Lower leg skin (tissue), 4 donors: ENCODE results near the gene BCAR1. TPM values are rescaled to one million over a fixed set of nuclear protein-coding genes. Genes with fewer than 3 reads are reported as not detected.

Source experiments
- DNase-seq, 2 donors: peaks; one replicate each; pipeline ENCODE4 v3.0.0-alpha.2; 2019; ENCODE audit warnings: low spot score in 2 of 2
- H3K4me3 ChIP-seq: fragments of 200-600 bp; sonication (generic); 2 replicates; pipeline ENCODE4 v1.5.1; 2017; ENCODE audit warnings: mild to moderate bottlenecking, low read depth; ENCODE audit not compliant: poor library complexity, severe bottlenecking
- POLR2A ChIP-seq, 2 donors: fragments of 450-650 bp; IDR thresholded peaks; one replicate each; pipeline ENCODE4 v1.6.1; 2016 to 2017; ENCODE audit warnings: antibody characterized with exemption in 2 of 2, mild to moderate bottlenecking in 1 of 2, moderate library complexity in 1 of 2
- WGBS, 2 donors: methylation state at CpG; one replicate each; pipeline ENCODE4 v1.1.5; 2018; 5-methylcytosine and 5-hydroxymethylcytosine counted together
- intact Hi-C: fragments of 100-400 bp; cut with DNase I; formaldehyde crosslinking; loops from one replicate; pipeline ENCODE4 v1.15.0; 2023; ENCODE audit warnings: low total_unique reads
- total RNA-seq, 4 donors: library from RNA; depleted of rRNA; stranded (reverse); fragments of >200 nt; gene quantifications; one replicate each; pipeline ENCODE4 v1.1.0, GENCODE V29; 2016
- TF ChIP-seq, protein P1 (sequence below), 3 donors: fragments of 450-650 bp; IDR thresholded peaks; one replicate each; pipeline ENCODE4 v1.5.1; 2016; ENCODE audit warnings: antibody characterized with exemption in 3 of 3, mild to moderate bottlenecking in 3 of 3, moderate library complexity in 2 of 3

The BCAR1 gene
- total RNA-seq, 4 donors from 2014 or later = 16.4 to 38.1 (median 28.8) TPM

DNA sequence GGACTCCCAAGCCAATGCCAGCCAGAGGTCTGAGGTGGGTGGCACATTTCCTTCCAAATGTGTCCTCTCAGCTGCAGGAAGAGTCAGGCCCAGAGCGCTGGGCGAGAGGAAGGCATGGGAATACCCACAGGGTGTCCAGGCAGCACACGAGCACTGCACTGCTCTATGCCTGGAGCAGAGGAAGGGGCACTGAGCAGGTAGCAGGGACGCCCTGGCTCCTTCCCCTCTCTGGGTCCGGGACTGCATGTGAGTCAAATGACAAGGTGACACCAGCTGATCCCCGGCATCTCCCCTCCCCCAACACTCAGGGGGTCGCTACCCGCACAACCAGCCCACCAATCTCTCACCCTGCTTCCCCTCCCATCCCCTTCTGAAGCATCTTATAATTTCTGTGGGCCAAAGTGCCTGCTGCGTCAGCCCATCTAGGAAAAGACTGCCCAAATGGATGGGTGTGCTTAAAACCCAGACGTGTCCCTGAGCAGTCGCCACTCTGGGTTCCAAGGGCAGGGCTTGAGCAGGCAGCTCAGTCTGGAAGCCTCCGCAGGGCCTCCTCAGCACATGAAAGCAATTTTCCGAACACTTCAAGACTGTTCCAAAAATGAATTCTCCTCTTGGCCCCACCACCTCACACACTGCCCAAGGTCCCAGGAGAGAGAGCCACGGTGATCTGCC lies 12.0 kb upstream of the BCAR1 start:
- TF ChIP-seq, protein P1, sequence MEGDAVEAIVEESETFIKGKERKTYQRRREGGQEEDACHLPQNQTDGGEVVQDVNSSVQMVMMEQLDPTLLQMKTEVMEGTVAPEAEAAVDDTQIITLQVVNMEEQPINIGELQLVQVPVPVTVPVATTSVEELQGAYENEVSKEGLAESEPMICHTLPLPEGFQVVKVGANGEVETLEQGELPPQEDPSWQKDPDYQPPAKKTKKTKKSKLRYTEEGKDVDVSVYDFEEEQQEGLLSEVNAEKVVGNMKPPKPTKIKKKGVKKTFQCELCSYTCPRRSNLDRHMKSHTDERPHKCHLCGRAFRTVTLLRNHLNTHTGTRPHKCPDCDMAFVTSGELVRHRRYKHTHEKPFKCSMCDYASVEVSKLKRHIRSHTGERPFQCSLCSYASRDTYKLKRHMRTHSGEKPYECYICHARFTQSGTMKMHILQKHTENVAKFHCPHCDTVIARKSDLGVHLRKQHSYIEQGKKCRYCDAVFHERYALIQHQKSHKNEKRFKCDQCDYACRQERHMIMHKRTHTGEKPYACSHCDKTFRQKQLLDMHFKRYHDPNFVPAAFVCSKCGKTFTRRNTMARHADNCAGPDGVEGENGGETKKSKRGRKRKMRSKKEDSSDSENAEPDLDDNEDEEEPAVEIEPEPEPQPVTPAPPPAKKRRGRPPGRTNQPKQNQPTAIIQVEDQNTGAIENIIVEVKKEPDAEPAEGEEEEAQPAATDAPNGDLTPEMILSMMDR (IDR thresholded peaks at IDR 0.05) = no peak
- no peak for TF ChIP-seq POLR2A (IDR thresholded peaks at IDR 0.05)
- 56 to 65% methylated on average over 13 to 14 of the region's 14 CpGs for WGBS, 2 donors
- intact Hi-C loops = no loop called here
- peak in 1 of 2 donors; percentile 84 for DNase-seq
- no peak overlapping the region for H3K4me3 ChIP-seq

DNA sequence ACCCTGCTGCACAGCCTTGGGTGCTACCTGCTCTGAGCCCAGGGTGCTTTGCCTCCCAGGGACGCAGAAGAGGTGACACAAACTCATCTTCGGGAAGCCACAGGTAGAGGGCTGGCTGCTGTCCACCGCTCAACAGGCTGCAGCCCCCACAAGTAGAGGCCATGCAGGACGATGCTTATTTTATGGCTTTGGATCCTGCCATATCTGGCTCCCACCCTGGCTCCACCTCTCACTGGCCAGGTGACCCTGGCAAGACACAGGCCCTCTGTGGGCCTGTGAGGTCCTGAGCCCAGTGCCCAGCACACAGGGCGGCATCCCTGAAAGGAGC lies 11.3 kb upstream of the BCAR1 start:
- intact Hi-C loops = no loop called here

DNA sequence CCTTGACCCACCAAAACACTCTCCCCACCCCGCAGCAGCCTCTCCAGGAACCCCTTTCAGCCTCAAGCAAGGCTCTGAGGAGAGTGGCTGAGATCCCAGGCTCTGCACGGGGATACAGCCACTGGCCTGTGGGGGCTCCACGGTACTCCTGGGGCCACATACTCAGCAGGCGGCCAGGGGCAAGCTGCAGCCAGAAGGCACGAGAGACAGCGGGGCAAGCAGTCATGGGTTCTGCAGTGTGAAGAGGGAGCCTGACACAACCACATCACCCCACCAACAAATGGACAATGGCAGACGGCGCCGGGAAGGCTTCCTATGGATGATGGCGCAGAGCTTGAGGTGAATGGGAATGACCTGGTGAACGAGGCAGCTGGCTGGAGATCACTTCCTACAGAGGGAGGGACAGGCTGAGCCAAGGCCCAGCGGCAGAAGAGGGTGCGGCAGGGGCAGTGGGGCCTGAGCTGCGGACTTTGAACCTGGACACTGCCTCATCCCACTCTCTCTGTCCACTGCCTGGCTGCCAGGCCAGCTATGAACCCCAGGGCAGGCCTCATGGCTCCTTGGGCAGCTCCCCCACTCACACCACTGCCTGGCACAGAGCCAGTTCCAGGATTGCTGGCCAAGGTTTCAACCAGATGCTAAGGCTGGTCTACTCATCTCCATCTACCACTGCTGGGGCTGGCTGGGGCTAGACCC lies 10.8 kb upstream of the BCAR1 start:
- 78 to 81% methylated on average over 12 to 14 of the region's 14 CpGs for WGBS, 2 donors
- no peak overlapping the region for H3K4me3 ChIP-seq
- intact Hi-C loops = no loop called here
- TF ChIP-seq, protein P1 (IDR thresholded peaks at IDR 0.05) = no peak
- TF ChIP-seq POLR2A (IDR thresholded peaks at IDR 0.05) = no peak
- DNase-seq = peak in 1 of 2 donors; percentile 90

More for the DNA sequence above, 11.3 kb upstream of the BCAR1 start:
- TF ChIP-seq POLR2A (IDR thresholded peaks at IDR 0.05) = no peak
- TF ChIP-seq, protein P1 (IDR thresholded peaks at IDR 0.05) = no peak
- no peak overlapping the region for H3K4me3 ChIP-seq
- no peak for DNase-seq
- 67 to 80% methylated on average over 4 to 5 of the region's 5 CpGs for WGBS, 2 donors

DNA sequence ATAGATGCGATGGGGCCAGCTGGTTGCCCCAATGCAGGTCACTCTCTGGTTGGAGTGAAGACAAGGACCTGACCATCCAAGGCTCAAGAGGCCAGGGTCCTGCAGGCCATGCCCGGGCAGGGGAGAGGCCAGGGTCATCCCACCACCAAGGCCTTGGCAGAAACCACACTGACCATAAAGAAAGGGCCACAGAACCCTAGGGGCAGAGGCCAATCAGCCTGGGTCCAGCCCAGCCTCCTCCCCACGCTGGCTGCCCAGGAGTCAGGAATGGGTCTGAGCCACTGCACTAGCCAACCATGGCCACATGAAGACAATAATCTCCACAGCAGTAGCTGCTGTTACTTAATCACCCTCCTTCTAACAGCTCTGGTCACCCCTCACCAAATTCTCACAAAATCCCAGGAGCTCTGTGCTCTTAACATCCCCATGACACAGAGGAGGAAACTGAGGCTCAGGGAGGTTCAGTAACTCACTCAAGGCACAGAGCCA lies 10.2 kb upstream of the BCAR1 start:
- TF ChIP-seq, protein P1 (IDR thresholded peaks at IDR 0.05) = no peak
- no peak for TF ChIP-seq POLR2A (IDR thresholded peaks at IDR 0.05)
- intact Hi-C loops = no loop called here
- no peak for DNase-seq
- 79 to 85% methylated on average over 2 to 3 of the region's 3 CpGs for WGBS, 2 donors
- H3K4me3 ChIP-seq = no peak overlapping the region

DNA sequence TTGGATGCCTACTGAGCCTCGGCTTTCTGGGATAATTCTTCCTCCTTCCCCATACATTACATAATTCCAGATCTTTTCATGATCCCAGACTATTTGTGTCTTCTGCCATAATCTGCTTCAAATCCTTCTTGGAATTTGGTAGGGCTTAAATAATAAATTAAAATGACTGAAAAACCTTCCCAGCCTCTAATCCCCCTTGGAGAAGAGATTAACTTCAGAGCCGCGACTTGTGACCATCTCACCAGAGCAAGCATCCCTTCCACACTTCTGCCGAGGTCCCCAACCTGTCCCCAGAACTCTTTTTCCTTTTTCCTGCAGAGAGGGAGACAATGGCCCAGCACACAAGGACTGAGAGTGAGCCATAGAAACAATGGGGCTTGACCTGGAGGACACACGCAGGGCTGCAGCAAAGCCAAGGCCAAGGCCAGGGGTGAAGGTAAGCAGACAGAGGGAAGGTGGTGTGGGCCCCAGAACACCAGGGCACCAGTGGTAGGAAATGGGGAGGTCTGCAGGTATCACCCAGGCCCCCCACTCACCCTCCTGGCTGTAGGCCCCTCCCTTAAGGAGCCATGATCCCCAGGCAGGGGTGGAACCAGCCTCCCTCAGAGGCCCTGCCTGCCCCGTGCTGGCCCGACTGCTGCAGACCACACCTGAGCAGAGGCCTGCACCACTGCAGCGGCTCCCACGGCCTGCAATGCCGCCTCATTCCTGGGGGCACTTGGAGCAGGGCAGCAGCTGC lies 9.6 kb upstream of the BCAR1 start:
- intact Hi-C loops = no loop called here
- H3K4me3 ChIP-seq = no peak overlapping the region
- TF ChIP-seq POLR2A (IDR thresholded peaks at IDR 0.05) = no peak
- TF ChIP-seq, protein P1 (IDR thresholded peaks at IDR 0.05) = no peak
- no peak for DNase-seq
- WGBS, 2 donors = 69 to 87% methylated on average over 5 to 8 of the region's 10 CpGs
